A549 (cell line): ENCODE results near the gene ASCL2. TPM values are rescaled to one million over a fixed set of nuclear protein-coding genes. Genes with fewer than 3 reads are reported as not detected.

Experiments used
- ATAC-seq, 2 experiments: fragments of 200-7000 bp in 1 of 2; fragments of >200 bp in 1 of 2; cut with Nextera tagmentation in 1 of 2; cut with Tn5 transposase in 1 of 2; 3 replicates each; pipeline versions ENCODE4 v1.8.0 to v1.9.1; 2018 to 2020; ENCODE audit warnings: mild to moderate bottlenecking in 1 of 2, moderate library complexity in 1 of 2
- CTCF ChIA-PET: fragments of 300-600 bp; sonication (Branson Sonifier 250); formaldehyde crosslinking; extraction: SDS; loops from one replicate; lab custom pipeline; 2021; ENCODE audit warnings: antibody characterized with exemption, inconsistent platforms; lab: Yijun Ruan, JAX
- POLR2A ChIA-PET: fragments of 350-600 bp; formaldehyde crosslinking; extraction: SDS; loops from one replicate; lab custom pipeline; 2021; ENCODE audit warnings: antibody characterized with exemption, inconsistent platforms; lab: Yijun Ruan, JAX
- DNase-seq, 2 experiments: peaks; one replicate each; pipeline versions ENCODE4 v3.0.0 to v3.0.0-alpha.2; 2011 to 2016; ENCODE audit warnings: low read depth in 1 of 2, low spot score in 1 of 2
- FAIRE-seq: peaks from 2 replicates; lab custom pipeline; 2011; peaks lifted over from hg19 to GRCh38; lab: Jason Lieb, UNC
- H3K27ac ChIP-seq, 2 experiments: fragments of >200 bp; sonication (Bioruptor Twin); formaldehyde crosslinking; 3 replicates each; pipeline ENCODE4 v1.5.1; 2016 to 2017
- H3K4me1 ChIP-seq: fragments of >200 bp; sonication (Bioruptor Twin); formaldehyde crosslinking; 3 replicates; pipeline ENCODE4 v1.6.1; 2016
- H3K4me2 ChIP-seq: fragments of >200 bp; sonication (Bioruptor Twin); formaldehyde crosslinking; 3 replicates; pipeline ENCODE4 v1.6.1; 2016
- H3K4me3 ChIP-seq: fragments of >200 bp; sonication (Bioruptor Twin); formaldehyde crosslinking; 3 replicates; pipeline ENCODE4 v1.5.1; 2016
- H3K9me3 ChIP-seq: fragments of >200 bp; sonication (Bioruptor Twin); formaldehyde crosslinking; 3 replicates; pipeline ENCODE4 v1.6.1; 2016
- BHLHE40 ChIP-seq: IDR thresholded peaks from 2 replicates; pipeline ENCODE4 v1.6.1; 2012; ENCODE audit warnings: low read depth, low read length, inconsistent platforms
- CBX2 ChIP-seq: fragments of 200-600 bp; sonication (generic); IDR thresholded peaks from 2 replicates; pipeline ENCODE4 v1.6.1; 2016; ENCODE audit warnings: low read depth, mild to moderate bottlenecking, borderline replicate concordance
- CBX8 ChIP-seq: fragments of 200-600 bp; sonication (generic); IDR thresholded peaks from 2 replicates; pipeline ENCODE4 v1.6.1; 2016
- CHD2 ChIP-seq: fragments of 150-350 bp; IDR thresholded peaks from 2 replicates; pipeline ENCODE4 v1.6.1; 2014; ENCODE audit warnings: low read length; ENCODE audit not compliant: partially characterized antibody
- CHD4 ChIP-seq: fragments of 200-600 bp; sonication (generic); IDR thresholded peaks from 2 replicates; pipeline ENCODE4 v1.6.1; 2016; ENCODE audit warnings: antibody characterized with exemption, mild to moderate bottlenecking, borderline replicate concordance
- CTCF ChIP-seq: fragments of >200 bp; sonication (Bioruptor Twin); formaldehyde crosslinking; IDR thresholded peaks from 3 replicates; pipeline ENCODE4 v1.5.1; 2016
- EHMT2 ChIP-seq: fragments of 200-600 bp; sonication (generic); IDR thresholded peaks from 2 replicates; pipeline ENCODE4 v1.6.1; 2016; ENCODE audit warnings: antibody characterized with exemption, low read depth, mild to moderate bottlenecking, moderate library complexity
- FOSB ChIP-seq: fragments of 250-450 bp; sonication (Bioruptor Pico); IDR thresholded peaks from 2 replicates; pipeline ENCODE4 v1.5.0; 2020; ENCODE audit warnings: mild to moderate bottlenecking, moderate library complexity
- FOSL2 ChIP-seq, 2 experiments: fragments of 450-650 bp in 1 of 2; fragments of >200 bp in 1 of 2; sonication (Bioruptor Twin) in 1 of 2; formaldehyde crosslinking; IDR thresholded peaks; 2 replicates each; pipeline versions ENCODE4 v1.5.0 to v1.6.1; 2016 to 2020; ENCODE audit warnings: mild to moderate bottlenecking in 1 of 2, moderate library complexity in 1 of 2
- FOXS1 ChIP-seq: fragments of 250-450 bp; sonication (Bioruptor Pico); IDR thresholded peaks from 2 replicates; pipeline ENCODE4 v1.5.0; 2020; ENCODE audit warnings: mild to moderate bottlenecking, moderate library complexity
- GATA3 ChIP-seq: IDR thresholded peaks from 2 replicates; pipeline ENCODE4 v1.6.1; 2012; ENCODE audit warnings: borderline replicate concordance
- HOXA7 ChIP-seq: fragments of 250-450 bp; sonication (Bioruptor Pico); IDR thresholded peaks from 2 replicates; pipeline ENCODE4 v1.5.0; 2020; ENCODE audit warnings: mild to moderate bottlenecking, moderate library complexity
- HOXB13 ChIP-seq: fragments of 250-450 bp; sonication (Bioruptor Pico); IDR thresholded peaks from 2 replicates; pipeline ENCODE4 v1.5.0; 2020; ENCODE audit warnings: low read depth, mild to moderate bottlenecking, moderate library complexity
- JUN ChIP-seq, 2 experiments: fragments of >200 bp; sonication (Bioruptor Twin); formaldehyde crosslinking; IDR thresholded peaks; 2 replicates in 1 of 2; 3 replicates in 1 of 2; pipeline ENCODE4 v1.6.1; 2016 to 2017
- JUNB ChIP-seq: fragments of >200 bp; sonication (Bioruptor Twin); formaldehyde crosslinking; IDR thresholded peaks from 2 replicates; pipeline ENCODE4 v1.6.1; 2016
- KDM5A ChIP-seq: fragments of 200-600 bp; sonication (generic); IDR thresholded peaks from 2 replicates; pipeline ENCODE4 v1.6.1; 2016; ENCODE audit warnings: antibody characterized with exemption, mild to moderate bottlenecking
- MAZ ChIP-seq: fragments of 150-350 bp; IDR thresholded peaks from 2 replicates; pipeline ENCODE4 v1.6.1; 2014; ENCODE audit warnings: antibody characterized with exemption, low read depth, low read length, borderline replicate concordance
- RAD21 ChIP-seq, 2 experiments: fragments of >200 bp in 1 of 2; sonication (Bioruptor Twin) in 1 of 2; formaldehyde crosslinking in 1 of 2; IDR thresholded peaks in 1 of 2; conservative IDR thresholded peaks in 1 of 2; 2 replicates in 1 of 2; 3 replicates in 1 of 2; pipeline ENCODE4 v1.6.1; 2012 to 2018; ENCODE audit warnings: inconsistent platforms in 1 of 2
- RFX5 ChIP-seq: fragments of 450-650 bp; IDR thresholded peaks from 2 replicates; pipeline ENCODE4 v1.7.1; 2014; ENCODE audit warnings: antibody characterized with exemption, mild to moderate bottlenecking, moderate library complexity
- RNF2 ChIP-seq: fragments of 200-600 bp; sonication (generic); IDR thresholded peaks from 2 replicates; pipeline ENCODE4 v1.6.1; 2016; ENCODE audit warnings: low read depth, mild to moderate bottlenecking, antibody characterized with exemption, moderate library complexity, borderline replicate concordance
- SMC3 ChIP-seq: fragments of >200 bp; sonication (Bioruptor Twin); formaldehyde crosslinking; IDR thresholded peaks from 3 replicates; pipeline ENCODE4 v1.6.1; 2018; ENCODE audit warnings: inconsistent platforms
- ZC3H11A ChIP-seq: fragments of 450-650 bp; IDR thresholded peaks from 2 replicates; pipeline ENCODE4 v1.6.1; 2014; ENCODE audit warnings: antibody characterized with exemption, mild to moderate bottlenecking
- ZFP36 ChIP-seq: fragments of 450-650 bp; IDR thresholded peaks from 2 replicates; pipeline ENCODE4 v1.6.1; 2014; ENCODE audit warnings: borderline replicate concordance; ENCODE audit not compliant: partially characterized antibody
- WGBS: methylation state at CpG from one replicate; pipeline ENCODE4 v1.1.6; 2017; ENCODE audit errors: missing lambda C conversion rate; 5-methylcytosine and 5-hydroxymethylcytosine counted together
- polyA plus RNA-seq, 4 experiments: library from polyadenylated mRNA; depleted of rRNA in 3 of 4; stranded (reverse); fragments of >200 nt; fragmentation: RNase III in 1 of 4; extraction: RNeasy Plus Mini Kit Qiagen cat#74134 plus additional on column Dnase treatment in 1 of 4; gene quantifications; 2 replicates in 3 of 4; 3 replicates in 1 of 4; pipeline ENCODE4 v1.2.3, GENCODE V29; 2011 to 2017
- TF ChIP-seq, protein P1 (sequence below): IDR thresholded peaks from 2 replicates; pipeline ENCODE4 v1.6.1; 2012; ENCODE audit warnings: low read depth, borderline replicate concordance
- TF ChIP-seq, protein P2 (sequence below): IDR thresholded peaks from 2 replicates; pipeline ENCODE4 v1.6.1; 2012

The ASCL2 gene
- polyA plus RNA-seq, 2 of the 4 experiments (the other 2 are of a cell fraction) = not detected

DNA sequence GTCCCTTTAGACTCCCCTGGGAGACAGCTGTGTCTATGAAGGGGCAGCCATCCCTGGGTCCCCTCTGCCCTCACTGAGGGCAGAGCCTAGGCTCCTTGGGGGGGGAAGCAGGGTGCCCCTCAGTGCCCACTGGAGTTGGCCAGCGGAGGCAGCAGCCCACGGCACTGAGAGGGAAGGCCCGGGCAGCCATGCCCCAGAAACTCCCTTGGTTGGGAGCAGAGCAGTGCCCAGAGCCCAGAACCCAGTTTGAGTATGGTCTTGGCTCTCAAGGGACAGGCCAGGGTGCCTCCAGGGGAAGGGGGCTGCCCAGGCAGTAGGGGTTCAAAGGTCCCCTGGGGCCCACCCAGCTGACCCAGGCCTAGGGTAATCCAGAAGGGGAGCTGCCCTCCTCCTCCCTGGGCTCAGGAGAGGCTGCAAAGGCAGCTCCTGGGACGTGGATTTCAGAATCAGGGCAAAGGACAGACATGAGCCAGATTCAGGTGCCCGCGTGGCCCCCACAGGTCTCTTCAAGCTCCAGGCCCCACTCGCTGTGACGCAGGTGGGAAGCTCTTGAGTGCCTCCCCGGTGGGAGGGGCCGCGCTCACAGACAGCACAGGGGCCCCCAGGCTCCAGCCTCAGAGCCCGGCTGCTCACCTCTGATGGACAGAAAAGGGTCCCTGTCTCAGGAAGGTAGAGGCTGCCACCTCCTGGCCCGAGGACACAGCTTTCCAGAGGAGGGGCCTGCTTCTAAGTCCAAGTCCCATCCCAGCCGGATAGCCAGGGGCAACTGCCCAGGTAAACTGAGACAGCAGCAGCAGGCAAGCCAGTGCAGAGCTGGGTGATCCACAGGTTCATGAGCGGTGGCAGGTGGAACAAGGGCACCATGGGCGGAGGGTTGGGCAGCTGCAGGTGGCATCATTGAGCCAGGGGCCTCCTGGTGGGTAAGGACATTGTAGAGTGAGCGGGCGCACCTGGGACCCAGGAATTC is 28.7 kb upstream of the ASCL2 start:
- no peaks in the 10 kb centered on the region for H3K9me3 ChIP-seq
- ChIA-PET CTCF (interaction anchor here (0.7 to 30.6 kb wide), 24 partner anchors 8 to 233 kb away, joined by 3 to 903 read pairs (median 4); partner anchors contain the start of gene TSSC4), POLR2A (no interaction called here)
- H3K4me2 ChIP-seq = no peak overlapping the region
- H3K4me3 ChIP-seq = no peak overlapping the region
- FAIRE-seq (no peak), DNase-seq (peak; percentile 57 to 59), ATAC-seq (peak in 1 of 2 experiments; percentile 81; a peak in 3 of 6 replicates)
- 52% methylated on average over 10 of the region's 18 CpGs for WGBS
- no peaks in the 10 kb centered on the region for H3K4me1 ChIP-seq
- H3K27ac ChIP-seq = no peak overlapping the region
- TF ChIP-seq CBX8 = no peak
- TF ChIP-seq SMC3 = peak; percentile 76
- no peak for TF ChIP-seq CHD4
- peak; percentile 45 for TF ChIP-seq CTCF
- peak; percentile 72 to 81 for TF ChIP-seq RAD21 (conservative IDR thresholded peaks at IDR 0.05 in 1 of 2, IDR thresholded peaks at IDR 0.05 in 1 of 2)
- TF ChIP-seq ZFP36 = no peak
- no peak for TF ChIP-seq ZC3H11A

GRCh38 chr11:2298131-2298794 is 27.9 kb upstream of the ASCL2 start:
- WGBS = 47% methylated on average over 5 of the region's 14 CpGs

GRCh38 chr11:2297623-2298030 is 27.2 kb upstream of the ASCL2 start:
- CTCF ChIA-PET = interaction anchor here (1.5 to 30.6 kb wide), 7 partner anchors 10 to 234 kb away, joined by 4 to 903 read pairs (median 30); partner anchors contain the start of gene TSSC4
- no peak for ATAC-seq
- POLR2A ChIA-PET = no interaction called here
- Histone ChIP-seq H3K4me1 (no peaks in the 10 kb centered on the region), H3K27ac (no peak overlapping the region), H3K4me3 (no peak overlapping the region), H3K4me2 (no peak overlapping the region), H3K9me3 (no peaks in the 10 kb centered on the region)
- TF ChIP-seq JUNB = no peak
- no peak for TF ChIP-seq FOXS1
- TF ChIP-seq BHLHE40 = no peak
- no peak for TF ChIP-seq RFX5
- no peak for TF ChIP-seq GATA3
- no peak for TF ChIP-seq CHD2
- TF ChIP-seq, protein P1, sequence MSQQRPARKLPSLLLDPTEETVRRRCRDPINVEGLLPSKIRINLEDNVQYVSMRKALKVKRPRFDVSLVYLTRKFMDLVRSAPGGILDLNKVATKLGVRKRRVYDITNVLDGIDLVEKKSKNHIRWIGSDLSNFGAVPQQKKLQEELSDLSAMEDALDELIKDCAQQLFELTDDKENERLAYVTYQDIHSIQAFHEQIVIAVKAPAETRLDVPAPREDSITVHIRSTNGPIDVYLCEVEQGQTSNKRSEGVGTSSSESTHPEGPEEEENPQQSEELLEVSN = no peak
- TF ChIP-seq EHMT2 = no peak
- TF ChIP-seq HOXA7 (CRISPR knock-in tag) = no peak
- no peak for TF ChIP-seq MAZ
- TF ChIP-seq, protein P2, sequence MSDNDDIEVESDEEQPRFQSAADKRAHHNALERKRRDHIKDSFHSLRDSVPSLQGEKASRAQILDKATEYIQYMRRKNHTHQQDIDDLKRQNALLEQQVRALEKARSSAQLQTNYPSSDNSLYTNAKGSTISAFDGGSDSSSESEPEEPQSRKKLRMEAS = no peak
- no peak for TF ChIP-seq KDM5A
- TF ChIP-seq JUN (IDR thresholded peaks at IDR 0.05) = no peak
- no peak for DNase-seq
- 0% methylated on average over 1 of the region's 1 CpG for WGBS
- FAIRE-seq = no peak

More at GRCh38 chr11:2298131-2298794, 27.9 kb upstream of the ASCL2 start:
- Histone ChIP-seq H3K9me3 (no peaks in the 10 kb centered on the region), H3K4me3 (no peak overlapping the region), H3K4me1 (no peaks in the 10 kb centered on the region), H3K4me2 (no peak overlapping the region), H3K27ac (no peak overlapping the region)
- CTCF ChIA-PET = interaction anchor here (0.7 to 30.6 kb wide), 16 partner anchors 8 to 233 kb away, joined by 3 to 903 read pairs (median 8); partner anchors contain the start of gene TSSC4
- FAIRE-seq (no peak), ATAC-seq (no peak), DNase-seq (no peak)
- POLR2A ChIA-PET = no interaction called here
- no peak for TF ChIP-seq HOXB13 (CRISPR knock-in tag)
- no peak for TF ChIP-seq ZFP36
- TF ChIP-seq CBX2 = no peak
- TF ChIP-seq FOSL2 (IDR thresholded peaks at IDR 0.05) = no peak
- TF ChIP-seq FOSL2 (CRISPR knock-in tag; IDR thresholded peaks at IDR 0.05) = no peak
- no peak for TF ChIP-seq RNF2
- no peak for TF ChIP-seq FOSB (CRISPR knock-in tag)
- no peak for TF ChIP-seq FOXS1
